Keratinocyte (primary cell): Measurements from ENCODE around the gene HLA-E.

Experiments used
- CTCF ChIP-seq, 3 experiments: IDR thresholded peaks in 1 of 3; conservative IDR thresholded peaks in 1 of 3; optimal IDR thresholded peaks in 1 of 3; 2 replicates in 2 of 3; 3 replicates in 1 of 3; pipeline versions ENCODE3 to v1.5.1; 2011; ENCODE audit warnings: low read length in 3 of 3, mild to moderate bottlenecking in 3 of 3, moderate library complexity in 2 of 3, control low read depth in 1 of 3, inconsistent platforms in 1 of 3; ENCODE audit not compliant: insufficient read depth in 2 of 3; ENCODE audit errors: extremely low read depth in 1 of 3
- EZH2 ChIP-seq: IDR thresholded peaks from one replicate; pipeline ENCODE4 v1.6.1; 2012; ENCODE audit warnings: inconsistent platforms, mild to moderate bottlenecking, low read length, moderate library complexity

- TF ChIP-seq CTCF (optimal IDR thresholded peaks at IDR 0.05 in 1 of 3, IDR thresholded peaks at IDR 0.05 in 1 of 3, conservative IDR thresholded peaks at IDR 0.05 in 1 of 3; ENCODE audit: extremely low read depth in 1 of 3, insufficient read depth in 2 of 3, low read length in 3 of 3) (no peak), EZH2 (no peak)
Observed at GRCh38 chr6:30441171-30441570, 48.1 kb upstream of the HLA-E start.
